Stromal cell of bone marrow (primary cell): ENCODE data around the gene OSBPL10.

Source experiments
- DNase-seq: peaks from one replicate; pipeline ENCODE4 v3.0.0-alpha.2; 2012; ENCODE audit warnings: low read depth

The OSBPL10 gene

DNA sequence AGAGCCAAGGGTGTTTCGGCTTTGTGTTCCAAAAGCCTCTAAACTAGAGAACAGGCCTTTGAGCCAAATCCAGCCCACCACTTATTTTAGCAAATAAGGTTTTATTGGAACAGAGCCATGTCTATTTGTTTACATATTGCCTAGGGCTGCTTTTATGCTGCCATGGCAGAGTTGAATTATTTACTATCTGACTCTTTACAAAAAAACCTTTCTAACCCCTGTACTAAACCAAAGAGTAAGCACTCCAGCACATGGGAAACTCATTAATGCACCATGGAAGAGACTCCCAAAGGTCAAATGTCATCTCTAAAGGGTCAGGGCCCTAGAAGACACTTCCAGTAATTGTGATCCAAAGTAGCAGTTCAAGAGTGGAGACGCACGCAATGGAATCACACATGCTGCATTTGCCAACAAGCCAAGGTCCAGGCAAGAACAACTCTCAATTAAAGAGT lies 22.3 kb downstream of the OSBPL10 start:
- DNase-seq: no peak

DNA sequence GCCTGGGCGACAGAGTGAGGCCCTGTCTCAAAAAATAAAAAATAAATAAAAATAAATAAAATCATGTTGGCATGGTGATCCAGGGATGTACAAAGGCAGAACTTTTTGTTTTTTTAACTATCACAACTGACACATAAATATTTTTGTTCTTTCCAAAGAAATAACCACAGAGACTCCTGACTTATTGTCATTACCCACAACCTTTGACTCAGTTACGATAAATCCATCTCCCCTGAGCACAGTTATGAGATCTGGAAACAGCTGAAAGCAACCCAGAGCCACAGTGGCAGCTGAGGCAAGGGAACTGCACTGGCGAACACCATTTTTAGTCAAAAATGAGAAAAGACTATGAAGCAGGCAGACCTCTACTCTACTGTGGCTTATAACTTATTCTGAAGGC lies 24.0 kb downstream of the OSBPL10 start:
- DNase-seq: peak; percentile 63

DNA sequence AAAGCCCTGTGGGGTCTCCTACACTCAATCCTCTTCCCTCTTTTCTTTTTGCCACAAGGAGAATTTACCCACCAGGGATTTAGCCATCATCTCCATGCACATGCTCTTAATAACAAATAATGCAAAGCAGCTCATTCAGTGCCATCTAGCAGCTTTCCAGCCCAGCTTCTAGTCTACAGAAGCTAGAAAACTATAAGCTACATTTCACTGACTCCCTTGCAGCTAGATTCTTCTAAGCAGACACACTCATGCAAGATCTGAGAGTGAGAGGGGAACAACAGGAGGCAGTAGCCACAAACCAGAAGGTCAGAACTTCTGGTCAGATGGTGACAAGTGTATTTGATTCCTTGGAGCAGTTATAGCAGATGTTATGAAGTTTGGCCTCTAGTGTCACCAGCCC lies 25.5 kb downstream of the OSBPL10 start:
- no peak for DNase-seq

DNA sequence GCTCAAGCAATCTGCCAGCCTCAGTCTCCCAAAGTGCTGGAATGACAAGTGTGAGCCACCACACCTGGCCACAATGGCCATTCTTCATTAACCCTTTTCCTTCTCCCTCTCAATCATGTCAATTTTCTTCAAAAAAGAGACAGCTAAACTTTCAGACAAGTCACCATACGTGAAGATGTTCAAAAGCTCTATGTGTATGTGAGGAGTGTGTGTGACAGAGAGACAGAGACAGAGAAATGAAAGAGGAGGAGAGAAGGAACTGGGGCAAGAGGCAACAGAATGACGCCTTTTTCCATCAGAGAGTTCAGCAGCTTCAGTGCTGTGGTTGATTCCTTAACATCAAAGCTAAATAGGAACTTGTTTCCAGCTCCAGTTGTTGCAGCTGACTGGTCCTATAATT lies 27.4 kb downstream of the OSBPL10 start:
- DNase-seq: no peak

DNA sequence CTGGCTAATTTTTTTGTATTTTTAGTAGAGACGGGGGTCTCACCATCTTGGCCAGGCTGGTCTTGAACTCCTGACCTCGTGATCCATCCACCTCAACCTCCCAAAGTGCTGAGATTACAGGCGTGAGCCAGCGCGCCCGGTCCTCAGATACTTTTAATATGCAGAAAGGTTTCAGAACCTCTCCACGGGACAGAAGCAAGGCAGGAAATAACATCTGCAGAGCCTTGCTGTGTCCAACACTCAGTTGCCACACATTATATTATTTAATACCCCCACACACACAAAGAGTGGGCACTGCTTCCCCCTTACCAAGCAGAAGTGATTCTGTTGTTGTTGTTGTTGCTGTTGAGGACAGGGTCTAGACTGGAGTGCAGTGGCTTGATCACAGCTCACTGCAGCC lies 28.0 kb downstream of the OSBPL10 start:
- DNase-seq: no peak

DNA sequence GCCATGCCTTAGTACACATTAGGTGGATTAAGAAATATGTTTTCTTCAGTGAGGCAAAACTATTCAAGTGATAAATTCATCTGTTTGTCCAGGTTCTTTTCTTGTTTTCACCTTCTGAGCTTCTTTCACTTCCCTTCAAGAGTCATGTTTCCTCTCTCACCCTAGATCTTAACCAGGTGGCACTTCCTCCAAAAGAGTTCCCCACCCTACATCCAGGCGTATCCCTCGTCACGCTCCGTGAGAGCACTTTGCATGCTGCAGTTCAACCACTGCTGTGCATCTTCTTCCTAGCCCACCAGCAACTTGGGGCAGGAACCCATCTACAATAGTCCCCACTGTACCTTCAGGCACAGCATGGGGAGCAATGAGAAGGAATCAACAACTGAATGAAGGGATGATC lies 28.9 kb downstream of the OSBPL10 start:
- no peak for DNase-seq

DNA sequence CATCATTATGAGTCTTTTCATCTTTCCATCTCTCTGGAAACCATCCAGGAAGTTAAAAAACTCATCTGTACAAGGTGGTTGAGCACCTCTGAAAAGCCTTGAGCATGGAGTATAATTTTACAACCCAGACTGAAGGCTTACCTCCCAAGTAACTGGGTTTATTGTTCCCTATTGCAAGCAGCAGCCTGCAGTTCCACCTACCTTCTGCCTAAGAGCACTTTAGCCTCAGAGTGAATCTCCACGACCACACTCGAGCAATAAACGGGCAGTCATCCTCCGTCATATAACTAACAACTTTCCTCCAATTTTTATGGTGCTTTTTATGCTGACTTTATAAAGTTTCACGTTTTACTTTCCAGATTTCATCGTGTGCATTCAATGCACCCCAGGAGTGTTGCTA lies 32.8 kb downstream of the OSBPL10 start:
- no peak for DNase-seq

DNA sequence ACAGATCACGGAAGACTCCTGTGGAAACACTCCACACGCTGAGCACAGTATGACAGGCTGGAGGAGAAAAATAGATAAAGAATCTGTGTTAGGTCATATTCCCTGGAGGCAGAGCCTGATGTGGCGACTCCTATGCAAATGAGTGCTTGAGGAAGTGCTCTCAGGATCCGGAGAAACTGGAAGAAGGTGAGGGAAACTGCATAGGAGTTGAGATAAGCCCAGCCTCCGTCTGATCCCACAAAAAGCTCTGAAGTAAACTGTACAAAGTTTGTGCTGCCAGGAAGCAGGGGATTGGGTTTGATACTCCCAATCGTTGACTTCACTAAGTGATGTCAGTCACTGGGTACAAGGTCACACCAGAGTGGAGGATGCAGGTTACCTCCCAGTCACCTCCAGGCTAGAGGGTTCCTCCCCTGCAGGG lies 33.4 kb downstream of the OSBPL10 start:
- DNase-seq: no peak

DNA sequence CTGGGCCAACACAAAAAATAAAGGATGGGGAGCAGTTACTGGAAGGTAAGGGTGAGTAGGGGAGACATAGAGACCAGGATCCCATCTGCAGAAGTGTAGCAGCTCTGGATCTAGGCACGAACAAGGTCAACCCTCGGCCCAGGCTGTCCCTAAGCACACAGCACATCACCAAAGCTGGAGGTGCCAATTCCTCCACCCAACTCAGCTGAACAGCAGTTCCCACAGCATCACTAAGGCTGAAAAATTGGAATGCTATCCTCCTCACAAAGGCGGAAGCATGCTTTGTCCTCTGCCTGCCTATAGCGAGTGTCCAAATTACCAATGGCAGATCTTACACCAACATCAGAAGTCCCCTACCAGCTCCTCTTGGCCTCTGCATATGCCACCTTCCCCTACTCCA lies 33.9 kb downstream of the OSBPL10 start:
- no peak for DNase-seq

DNA sequence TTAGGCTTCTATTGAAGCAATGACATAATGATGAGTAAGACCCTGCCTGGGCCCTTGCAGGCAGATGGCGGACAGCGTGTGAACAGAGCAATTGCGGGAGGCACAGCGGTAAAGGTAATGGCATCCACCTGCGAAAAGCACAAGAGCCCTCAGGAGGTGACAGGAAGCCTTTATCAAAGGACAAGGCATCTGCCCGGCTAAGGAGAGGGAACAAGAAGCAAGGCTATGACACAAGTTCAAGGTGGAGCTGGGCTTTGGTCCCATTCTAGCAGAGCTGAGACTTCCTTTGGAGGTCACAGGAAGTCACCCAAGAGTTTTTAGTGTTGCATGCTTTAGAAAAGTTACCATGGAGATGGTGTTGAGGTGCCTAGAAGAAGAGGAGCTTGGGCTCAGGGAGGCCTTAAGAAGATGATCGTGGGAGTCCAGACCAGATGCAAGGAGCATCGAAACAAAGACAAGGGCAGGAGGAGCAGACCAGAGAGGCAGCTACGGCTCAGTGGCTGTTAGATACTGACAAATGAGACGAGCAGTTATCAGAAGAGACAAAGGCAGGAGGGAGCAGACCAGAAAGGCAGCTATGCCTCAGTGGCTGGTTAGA lies 34.5 kb downstream of the OSBPL10 start:
- no peak for DNase-seq

DNA sequence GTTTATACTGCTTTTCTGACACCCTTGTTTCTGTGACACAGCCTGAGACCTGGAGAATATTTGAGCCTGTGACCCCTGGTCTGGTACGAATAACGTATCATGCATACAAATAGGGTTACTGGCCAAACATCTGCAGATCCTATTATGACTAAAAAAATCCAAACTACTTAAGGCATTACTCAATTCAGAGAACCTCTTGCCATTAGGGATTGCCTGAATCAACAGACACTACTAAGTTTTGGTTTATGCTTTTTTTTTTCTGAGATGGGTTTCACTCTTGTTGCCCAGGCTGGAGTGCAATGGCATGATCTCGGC lies 35.4 kb downstream of the OSBPL10 start:
- DNase-seq: peak; percentile 82

DNA sequence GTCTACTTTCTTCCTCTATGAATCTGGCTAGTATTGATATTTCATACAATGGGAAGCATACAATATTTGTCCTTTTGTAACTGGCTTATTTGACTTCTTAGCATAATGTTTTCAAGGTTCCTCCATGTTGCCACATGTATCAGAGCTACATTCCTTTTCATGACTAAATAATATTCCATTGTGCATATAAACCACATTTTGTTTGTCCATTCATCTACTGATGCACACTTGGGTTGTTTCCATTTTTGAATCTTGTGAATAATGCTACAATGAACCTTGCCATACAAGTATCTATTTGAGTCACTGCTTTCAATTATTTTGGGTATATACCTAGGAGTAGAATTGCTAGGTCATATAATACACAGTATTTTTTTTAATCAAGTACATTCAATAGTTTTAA lies 38.0 kb downstream of the OSBPL10 start:
- DNase-seq: no peak

DNA sequence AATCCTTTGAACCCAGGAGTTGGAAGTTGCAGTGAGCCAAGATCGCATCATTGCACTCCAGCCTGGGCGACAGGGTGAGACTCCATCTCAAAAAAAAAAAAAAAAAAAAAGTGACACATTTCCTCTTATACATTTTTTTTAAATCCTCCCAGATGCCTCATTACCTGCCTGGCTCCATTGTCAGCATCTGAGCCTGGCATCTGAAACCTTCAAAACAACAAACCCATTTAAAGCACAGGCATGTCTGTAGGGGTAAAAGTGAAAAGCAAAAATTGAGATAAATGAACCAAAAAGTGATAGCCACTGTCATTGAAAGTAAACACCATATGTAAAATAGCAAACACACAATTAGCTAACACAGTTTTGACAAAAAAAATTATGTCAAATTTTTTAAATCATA lies 38.6 kb downstream of the OSBPL10 start:
- DNase-seq: no peak

DNA sequence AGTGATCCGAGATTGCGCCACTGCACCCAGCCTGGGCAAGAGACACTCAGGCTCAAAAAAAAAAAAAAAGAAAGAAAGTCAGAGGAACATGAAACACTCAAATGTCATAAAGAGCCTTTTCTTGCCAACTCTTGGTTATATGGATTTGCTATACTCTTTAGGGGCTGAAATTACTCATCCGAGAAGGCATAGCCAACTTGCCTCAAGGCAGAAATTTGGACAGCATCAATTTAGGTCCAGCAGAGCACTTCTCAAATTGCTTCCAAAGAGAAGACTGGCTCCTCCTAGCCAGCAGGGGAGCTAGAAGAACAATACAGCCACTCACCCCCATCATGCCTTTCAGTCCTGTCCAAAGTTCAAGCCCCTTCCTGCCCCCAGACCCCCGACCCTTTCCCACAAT lies 43.8 kb downstream of the OSBPL10 start:
- no peak for DNase-seq

DNA sequence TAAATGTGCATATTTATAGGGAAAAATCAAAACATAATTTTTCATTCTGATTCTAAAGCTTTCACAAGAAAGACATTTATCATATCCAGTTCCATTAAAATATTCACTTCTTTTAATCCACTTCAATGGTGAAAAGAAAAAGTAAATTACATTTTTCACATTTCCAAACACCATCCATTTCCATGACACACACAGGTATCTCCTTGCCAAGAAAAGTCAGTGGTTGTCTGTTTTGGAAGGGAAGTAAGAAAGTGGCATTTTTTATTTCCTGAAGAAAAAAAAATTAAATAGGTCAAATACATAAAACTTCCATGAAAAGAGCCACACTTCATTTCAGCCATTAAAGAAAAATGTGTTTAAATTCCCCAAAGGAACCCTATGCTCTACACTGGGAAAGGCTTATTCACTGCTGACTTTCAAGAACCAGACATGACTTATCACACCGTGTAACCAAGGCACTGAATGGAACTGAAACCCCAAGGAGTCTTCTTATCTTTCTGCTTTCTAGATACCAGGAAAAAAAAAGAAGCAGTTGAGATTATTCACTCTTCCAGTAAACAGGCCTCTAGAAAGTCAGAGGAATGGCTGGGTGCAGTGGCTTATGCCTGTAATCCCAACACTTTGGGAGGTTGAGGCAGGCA lies 44.5 kb downstream of the OSBPL10 start:
- peak; percentile 36 for DNase-seq

DNA sequence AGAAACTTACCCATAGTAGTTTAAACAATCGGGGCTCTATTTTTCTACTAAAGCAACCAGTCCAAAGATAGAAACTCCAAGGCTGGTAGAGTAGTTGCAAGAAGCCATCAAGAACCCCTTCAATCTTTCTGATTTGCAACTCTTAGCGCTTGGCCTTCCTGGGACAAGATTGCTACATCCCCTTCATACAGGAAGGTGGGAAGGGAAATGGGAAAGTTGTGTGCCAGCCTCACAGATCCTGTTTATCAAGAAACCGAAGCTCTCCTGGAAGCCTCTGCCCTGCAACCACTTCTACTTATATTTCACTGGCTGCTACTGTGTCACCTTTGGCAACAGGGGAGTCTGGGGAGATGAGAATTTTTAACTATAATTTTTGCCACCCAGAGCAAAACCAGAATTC lies 46.2 kb downstream of the OSBPL10 start:
- DNase-seq: no peak

DNA sequence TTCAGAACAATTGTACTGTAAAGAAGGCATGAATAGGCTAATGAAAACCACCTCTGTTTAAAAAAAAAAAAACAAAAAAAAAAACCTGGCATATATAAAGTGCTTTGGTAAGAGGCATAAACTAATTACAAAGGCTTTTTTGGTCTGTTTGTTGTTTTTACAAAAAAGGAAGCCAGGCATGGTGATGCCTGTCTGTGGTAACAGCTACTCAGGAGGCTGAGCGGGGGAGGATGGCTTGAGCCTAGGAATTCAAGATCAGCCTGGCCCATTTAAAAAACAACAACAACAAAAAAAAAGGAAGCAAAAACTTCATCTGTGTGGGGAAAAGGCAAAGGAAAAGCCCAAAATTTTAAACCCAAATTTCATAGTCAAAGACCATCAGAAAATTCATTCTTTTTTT lies 47.0 kb downstream of the OSBPL10 start:
- no peak for DNase-seq

DNA sequence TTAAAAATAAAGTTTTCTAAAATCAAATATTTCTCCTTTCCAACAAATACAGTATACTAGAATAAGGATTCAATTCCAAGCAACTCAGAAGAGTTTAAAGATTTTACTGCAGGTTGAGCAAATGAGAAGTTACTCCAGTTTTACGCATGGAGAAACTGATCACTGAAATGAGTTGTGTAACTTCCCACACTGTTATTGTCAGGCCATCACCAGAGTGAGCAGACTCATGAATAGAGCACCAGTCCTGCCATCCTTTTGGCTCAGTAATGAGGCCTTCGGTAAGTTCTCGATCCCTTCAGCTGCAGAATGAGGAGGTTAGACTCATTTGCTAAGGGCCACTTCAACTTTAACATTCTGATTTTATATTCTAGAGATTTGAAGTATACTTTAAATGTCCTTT lies 48.1 kb downstream of the OSBPL10 start:
- no peak for DNase-seq

DNA sequence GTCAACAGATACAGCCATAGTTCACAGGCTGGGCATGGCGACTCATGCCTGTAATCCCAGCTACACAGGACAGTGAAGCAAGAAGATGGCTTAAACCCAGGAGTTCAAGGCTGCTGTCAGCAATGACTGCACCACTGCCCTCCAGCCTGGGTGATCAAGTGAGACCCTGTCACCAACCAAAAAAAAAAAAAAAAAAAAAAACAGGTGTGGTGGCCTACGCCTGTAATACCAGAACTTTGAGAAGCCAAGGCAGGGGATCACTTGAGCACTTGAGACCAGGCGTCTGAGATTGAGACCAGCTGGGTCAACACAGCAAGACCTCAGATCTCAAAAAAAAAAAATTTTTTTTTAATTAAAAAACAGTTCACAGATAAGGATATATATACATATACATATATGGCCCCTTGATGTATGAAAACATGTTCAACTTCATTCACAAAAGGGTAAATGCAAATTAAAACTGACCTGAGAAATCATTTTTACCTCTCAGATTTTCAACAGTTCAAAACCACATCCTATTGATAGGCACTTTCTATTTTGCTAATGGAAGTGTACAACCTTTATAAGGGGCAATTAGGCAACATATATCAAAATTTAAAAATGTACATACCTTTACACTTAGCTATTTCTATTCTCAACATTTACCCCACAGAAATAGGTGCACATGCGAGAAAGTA lies 51.1 kb downstream of the OSBPL10 start:
- no peak for DNase-seq

DNA sequence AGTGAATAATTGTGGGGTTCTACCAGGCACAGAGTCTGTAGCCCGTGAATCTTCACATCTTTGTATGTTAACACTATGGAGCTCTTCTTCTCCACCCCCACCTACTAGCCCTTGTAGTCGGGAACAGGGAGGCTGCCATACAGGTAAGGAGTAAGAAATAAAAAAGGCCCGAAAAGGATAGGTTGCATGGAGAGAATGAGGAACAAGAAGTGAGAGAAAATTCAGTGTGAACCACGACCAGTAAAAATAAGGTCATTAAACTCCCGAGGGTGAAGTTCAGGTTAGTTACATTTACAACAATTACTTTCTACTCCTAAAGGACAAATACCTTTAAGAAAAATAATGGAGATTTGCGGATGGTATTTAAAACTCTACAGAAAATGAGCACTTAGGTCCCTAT lies 53.3 kb downstream of the OSBPL10 start:
- no peak for DNase-seq

DNA sequence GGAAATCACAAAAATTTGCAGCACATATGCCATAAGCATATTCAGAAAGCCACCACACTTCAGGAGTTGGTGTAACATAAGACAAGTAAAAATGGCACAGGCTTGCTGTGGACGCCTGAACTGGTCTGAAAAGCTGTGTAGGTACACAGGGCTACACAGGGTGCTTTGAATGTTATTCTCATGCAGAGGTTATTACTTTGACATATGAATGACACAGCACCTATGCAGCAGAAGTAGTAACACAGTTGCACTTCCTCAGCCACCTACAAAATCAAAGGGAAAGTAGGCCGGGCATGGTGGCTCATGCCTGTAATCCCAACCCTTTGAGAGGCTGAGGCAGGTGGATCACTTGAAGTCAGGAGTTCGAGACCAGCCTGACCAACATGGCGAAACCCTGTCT lies 54.5 kb downstream of the OSBPL10 start:
- no peak for DNase-seq

DNA sequence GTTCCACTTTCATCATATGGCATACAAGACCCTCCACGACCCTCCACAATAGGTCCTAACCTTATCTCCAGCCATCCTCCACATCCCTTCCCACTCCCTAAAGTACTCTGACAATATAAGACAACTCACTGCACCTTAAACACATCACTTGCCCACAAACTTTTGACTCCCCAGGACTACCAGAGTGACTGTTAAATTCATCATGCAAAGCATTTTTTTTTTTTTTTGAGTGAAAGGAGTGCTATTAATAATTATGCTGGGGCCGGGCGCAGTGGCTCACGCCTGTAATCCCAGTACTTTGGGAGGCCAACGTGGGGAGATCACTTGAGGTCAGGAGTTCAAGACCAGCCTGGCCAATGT lies 55.8 kb downstream of the OSBPL10 start:
- DNase-seq: no peak

DNA sequence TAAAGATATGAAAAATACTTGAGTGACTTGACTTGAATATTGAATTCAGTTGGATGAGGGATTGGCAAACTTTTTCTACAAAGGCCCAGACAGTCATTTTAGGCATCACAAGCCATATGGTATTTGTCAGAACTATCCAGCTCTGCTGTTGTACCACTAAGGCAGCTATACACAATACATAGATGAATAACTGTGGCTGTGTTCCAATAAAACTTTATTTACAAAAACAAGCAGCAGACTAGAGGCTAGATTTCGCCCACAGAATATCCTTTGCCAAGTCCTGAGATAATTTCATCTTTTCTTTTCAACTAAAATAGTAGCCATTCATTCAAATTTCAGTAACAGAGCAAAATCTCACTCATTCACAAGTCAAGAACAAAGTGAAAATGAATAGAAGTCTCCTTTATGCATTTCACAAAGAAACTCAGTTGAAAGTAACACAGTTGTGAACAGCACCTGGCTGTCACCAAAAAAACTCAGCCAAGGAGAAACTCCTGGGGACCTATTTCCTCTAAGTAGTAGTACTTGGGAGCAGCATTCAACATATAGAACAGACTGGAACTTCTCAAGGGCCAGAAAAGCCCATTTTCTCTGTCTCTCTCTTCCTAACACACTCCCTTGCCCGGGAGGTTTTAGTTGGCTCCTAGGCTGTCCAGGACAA lies 56.3 kb downstream of the OSBPL10 start:
- DNase-seq: no peak
